OCI-LY7 (cell line): ENCODE measurements around the gene PSMC3IP. TPM values are rescaled to one million over a fixed set of nuclear protein-coding genes. Genes with fewer than 3 reads are reported as not detected.

ENCODE experiments used
- BruUV-seq: library from RNA; stranded (reverse); fragments of 400-500 nt; replicated peaks from 2 replicates; lab custom pipeline; 2021; lab: Mats Ljungman, UMichigan
- CTCF ChIA-PET: fragments of 300-600 bp; sonication (Branson Sonifier 250); formaldehyde crosslinking; loops from one replicate; lab custom pipeline; 2022; ENCODE audit warnings: antibody characterized with exemption; ENCODE audit not compliant: unreplicated experiment; lab: Charles Lee
- POLR2A ChIA-PET: fragments of 300-600 bp; sonication (Branson Sonifier 250); formaldehyde crosslinking; loops from one replicate; lab custom pipeline; 2022; ENCODE audit warnings: antibody characterized with exemption; lab: Charles Lee
- DNase-seq: peaks from one replicate; pipeline ENCODE4 v3.0.0-alpha.2; 2015; ENCODE audit warnings: low spot score
- H2AFZ ChIP-seq: fragments of 200-600 bp; sonication (generic), shearing (Covaris generic); 2 replicates; pipeline ENCODE4 v1.6.1; 2014; ENCODE audit warnings: mild to moderate bottlenecking, antibody characterized with exemption, low read length, moderate library complexity
- H3K27ac ChIP-seq: fragments of 200-600 bp; sonication (generic); 2 replicates; pipeline ENCODE4 v1.5.1; 2014; ENCODE audit warnings: mixed run types, low read depth, mild to moderate bottlenecking, moderate library complexity, low read length, inconsistent platforms; ENCODE audit not compliant: poor library complexity, severe bottlenecking
- H3K36me3 ChIP-seq: fragments of 200-600 bp; sonication (generic); 2 replicates; pipeline ENCODE4 v1.6.1; 2014; ENCODE audit warnings: mild to moderate bottlenecking, antibody characterized with exemption, low read length, moderate library complexity, mixed read lengths; ENCODE audit not compliant: insufficient read depth
- H3K4me1 ChIP-seq: fragments of 200-600 bp; sonication (generic); 2 replicates; pipeline ENCODE4 v1.5.1; 2014; ENCODE audit warnings: mild to moderate bottlenecking, low read length; ENCODE audit not compliant: insufficient read depth, poor library complexity, severe bottlenecking
- H3K4me2 ChIP-seq: fragments of 200-600 bp; sonication (generic); 2 replicates; pipeline ENCODE4 v1.6.1; 2014; ENCODE audit warnings: mild to moderate bottlenecking, low read length
- H3K4me3 ChIP-seq: fragments of 200-600 bp; sonication (generic); 2 replicates; pipeline ENCODE4 v1.5.1; 2014; ENCODE audit warnings: mild to moderate bottlenecking, low read depth, low read length; ENCODE audit not compliant: poor library complexity, severe bottlenecking
- H3K79me2 ChIP-seq: fragments of 200-600 bp; sonication (generic); 2 replicates; pipeline ENCODE4 v1.6.1; 2016; ENCODE audit warnings: low read depth, mild to moderate bottlenecking, low read length, moderate library complexity, mixed read lengths; ENCODE audit not compliant: insufficient read depth
- H3K9me2 ChIP-seq: fragments of 200-600 bp; sonication (generic); 2 replicates; pipeline ENCODE4 v1.6.1; 2016; ENCODE audit warnings: mild to moderate bottlenecking, low read length, mixed read lengths; ENCODE audit not compliant: insufficient read depth
- H3K9me3 ChIP-seq: fragments of 200-600 bp; sonication (generic); 2 replicates; pipeline ENCODE4 v1.6.1; 2014; ENCODE audit warnings: mild to moderate bottlenecking, mixed run types, low read length, mixed read lengths
- H4K20me1 ChIP-seq: fragments of 200-600 bp; sonication (generic); 2 replicates; pipeline ENCODE4 v1.6.1; 2014; ENCODE audit warnings: mild to moderate bottlenecking, antibody characterized with exemption, low read length, moderate library complexity, mixed read lengths; ENCODE audit not compliant: insufficient read depth
- EZH2phosphoT487 ChIP-seq: fragments of 200-600 bp; sonication (generic); IDR thresholded peaks from 2 replicates; pipeline ENCODE4 v1.6.1; 2018; ENCODE audit warnings: low read depth, borderline replicate concordance, mild to moderate bottlenecking, mixed run types, antibody characterized with exemption, low read length, moderate library complexity, mixed read lengths
- intact Hi-C: fragments of 100-400 bp; cut with micrococcal nuclease; formaldehyde crosslinking; loops from one replicate; pipeline ENCODE4 v1.10.0; 2022; ENCODE audit not compliant: unreplicated experiment
- total RNA-seq, 2 experiments: library from RNA; depleted of rRNA in 1 of 2; stranded (reverse); fragments of >200 nt in 1 of 2; shearing (Covaris generic) in 1 of 2; gene quantifications; 2 replicates each; pipeline ENCODE4 v1.2.3, GENCODE V29; 2014 to 2022
- TF ChIP-seq, protein P1 (sequence below): fragments of 200-600 bp; sonication (generic); conservative IDR thresholded peaks from 2 replicates; pipeline ENCODE4 v1.5.1; 2014; ENCODE audit warnings: mild to moderate bottlenecking, antibody characterized with exemption, low read length, moderate library complexity, mixed read lengths

The PSMC3IP gene
- total RNA-seq, 2 experiments from 2014 or later = 27.3 to 36.4 TPM

DNA sequence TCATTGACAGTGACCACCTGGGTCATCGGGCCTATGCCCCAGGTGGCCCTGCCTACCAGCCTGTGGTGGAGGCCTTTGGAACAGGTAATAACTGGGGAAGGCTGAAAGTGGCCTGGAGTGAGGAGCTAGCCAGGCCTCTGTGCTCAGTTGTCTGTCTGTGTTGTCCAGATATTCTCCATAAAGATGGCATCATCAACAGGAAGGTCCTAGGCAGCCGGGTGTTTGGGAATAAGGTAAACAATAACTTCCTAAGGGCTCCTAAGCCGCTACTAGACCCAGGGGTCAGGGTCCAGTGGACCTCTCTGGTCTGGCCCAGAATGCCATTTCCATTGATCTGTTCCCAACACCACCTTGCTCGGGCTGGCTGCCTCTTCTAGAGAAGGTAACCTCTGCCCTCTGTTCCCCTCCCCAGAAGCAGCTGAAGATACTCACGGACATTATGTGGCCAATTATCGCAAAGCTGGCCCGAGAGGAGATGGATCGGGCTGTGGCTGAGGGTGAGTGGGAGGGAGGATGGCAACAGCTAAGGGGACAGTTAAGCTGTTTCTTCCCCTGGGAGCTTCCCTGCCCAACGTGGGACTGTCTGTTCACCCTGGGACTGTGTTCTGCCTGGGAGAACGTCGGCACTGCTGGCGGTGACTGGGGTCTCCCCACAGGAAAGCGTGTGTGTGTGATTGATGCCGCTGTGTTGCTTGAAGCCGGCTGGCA lies 12.6 kb downstream of the PSMC3IP start:
- Histone ChIP-seq H3K36me3 (peaks cover 62% of the 10 kb centered on the region), H3K27ac (no peak overlapping the region)

DNA sequence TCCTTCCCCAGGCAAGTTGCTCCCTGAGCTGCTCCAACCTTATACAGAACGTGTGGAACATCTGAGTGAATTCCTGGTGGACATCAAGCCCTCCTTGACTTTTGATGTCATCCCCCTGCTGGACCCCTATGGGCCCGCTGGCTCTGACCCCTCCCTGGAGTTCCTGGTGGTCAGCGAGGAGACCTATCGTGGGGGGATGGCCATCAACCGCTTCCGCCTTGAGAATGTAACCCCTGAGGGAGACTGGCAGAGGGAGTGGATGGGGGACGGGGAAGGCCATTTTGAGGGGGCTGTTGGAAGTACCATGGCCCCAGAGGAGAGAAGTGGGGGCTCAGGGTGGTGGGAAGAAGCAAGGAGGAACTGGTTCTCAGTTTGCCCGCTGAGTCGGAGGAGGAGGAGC lies 13.6 kb downstream of the PSMC3IP start:
- no peak overlapping the region for H2AFZ ChIP-seq
- ChIA-PET POLR2A (interaction anchor here (0.6 to 1.4 kb wide), 3 partner anchors 12 to 191 kb away, joined by 3 to 5 read pairs (median 4); partner anchors contain the start of gene PSMC3IP), CTCF (no interaction called here)
- no TSS peak for BruUV-seq
- no peaks in the 10 kb centered on the region for H3K9me3 ChIP-seq
- H3K27ac ChIP-seq = no peak overlapping the region
- peaks cover 43% of the 10 kb centered on the region for H3K4me1 ChIP-seq
- H3K36me3 ChIP-seq = peaks cover 52% of the 10 kb centered on the region
- intact Hi-C loops = no loop called here
- TF ChIP-seq, protein P1, sequence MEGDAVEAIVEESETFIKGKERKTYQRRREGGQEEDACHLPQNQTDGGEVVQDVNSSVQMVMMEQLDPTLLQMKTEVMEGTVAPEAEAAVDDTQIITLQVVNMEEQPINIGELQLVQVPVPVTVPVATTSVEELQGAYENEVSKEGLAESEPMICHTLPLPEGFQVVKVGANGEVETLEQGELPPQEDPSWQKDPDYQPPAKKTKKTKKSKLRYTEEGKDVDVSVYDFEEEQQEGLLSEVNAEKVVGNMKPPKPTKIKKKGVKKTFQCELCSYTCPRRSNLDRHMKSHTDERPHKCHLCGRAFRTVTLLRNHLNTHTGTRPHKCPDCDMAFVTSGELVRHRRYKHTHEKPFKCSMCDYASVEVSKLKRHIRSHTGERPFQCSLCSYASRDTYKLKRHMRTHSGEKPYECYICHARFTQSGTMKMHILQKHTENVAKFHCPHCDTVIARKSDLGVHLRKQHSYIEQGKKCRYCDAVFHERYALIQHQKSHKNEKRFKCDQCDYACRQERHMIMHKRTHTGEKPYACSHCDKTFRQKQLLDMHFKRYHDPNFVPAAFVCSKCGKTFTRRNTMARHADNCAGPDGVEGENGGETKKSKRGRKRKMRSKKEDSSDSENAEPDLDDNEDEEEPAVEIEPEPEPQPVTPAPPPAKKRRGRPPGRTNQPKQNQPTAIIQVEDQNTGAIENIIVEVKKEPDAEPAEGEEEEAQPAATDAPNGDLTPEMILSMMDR = no peak
- TF ChIP-seq EZH2phosphoT487 = no peak
- no peaks in the 10 kb centered on the region for H4K20me1 ChIP-seq
- no peak for DNase-seq
- H3K4me3 ChIP-seq = peak overlapping the region; percentile 82
- H3K79me2 ChIP-seq = peaks cover 40% of the 10 kb centered on the region
- H3K9me2 ChIP-seq = no peaks in the 10 kb centered on the region
- peak overlapping the region; percentile 73 for H3K4me2 ChIP-seq

More for the DNA sequence above, 12.6 kb downstream of the PSMC3IP start:
- TF ChIP-seq, protein P1 = no peak
- no peak for TF ChIP-seq EZH2phosphoT487
- intact Hi-C loops = no loop called here
- CTCF ChIA-PET = no interaction called here
- Histone ChIP-seq H3K79me2 (peaks cover 40% of the 10 kb centered on the region), H3K9me3 (no peaks in the 10 kb centered on the region), H4K20me1 (no peaks in the 10 kb centered on the region), H3K4me2 (no peak overlapping the region), H2AFZ (no peak overlapping the region), H3K4me3 (no peak overlapping the region), H3K9me2 (no peaks in the 10 kb centered on the region), H3K4me1 (peaks cover 36% of the 10 kb centered on the region)
- no peak for DNase-seq
- POLR2A ChIA-PET = interaction anchor here (0.6 to 1.4 kb wide), 2 partner anchors 11 to 190 kb away, joined by 4 to 5 read pairs; no protein-coding TSS in a partner anchor
- no TSS peak for BruUV-seq

DNA sequence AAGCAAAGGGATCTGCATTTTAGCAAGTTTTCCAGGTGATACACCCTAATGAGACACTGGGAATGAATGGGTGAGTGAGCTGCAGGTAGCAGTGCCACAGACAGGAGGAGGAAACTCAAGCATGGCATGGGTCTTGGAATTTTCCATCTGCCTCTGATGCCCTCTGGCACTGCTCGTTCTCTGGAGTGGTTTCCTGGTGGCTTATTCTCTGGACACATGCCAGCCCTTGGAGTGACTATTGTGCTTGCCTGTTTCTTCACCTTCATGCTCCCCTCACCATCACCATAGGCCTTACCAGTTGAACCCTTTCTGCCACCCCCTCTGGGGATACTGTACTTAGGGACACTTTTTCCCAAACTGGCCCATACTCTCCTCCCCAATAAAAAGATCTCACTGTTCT lies 14.0 kb downstream of the PSMC3IP start:
- H3K27ac ChIP-seq = peak overlapping the region; percentile 55
- no peaks in the 10 kb centered on the region for H3K9me3 ChIP-seq
- intact Hi-C loops = no loop called here
- no peaks in the 10 kb centered on the region for H3K9me2 ChIP-seq
- BruUV-seq = no TSS peak
- DNase-seq = no peak
- H3K4me2 ChIP-seq = peak overlapping the region; percentile 73
- CTCF ChIA-PET = no interaction called here
- H3K4me3 ChIP-seq = peak overlapping the region; percentile 82
- H3K79me2 ChIP-seq = peaks cover 39% of the 10 kb centered on the region
- POLR2A ChIA-PET = interaction anchor here (1.2 kb wide), 1 partner anchor 14 kb away, joined by 3 read pairs; the partner anchor contains the start of gene PSMC3IP
- H3K4me1 ChIP-seq = peaks cover 43% of the 10 kb centered on the region
- H2AFZ ChIP-seq = no peak overlapping the region
- H3K36me3 ChIP-seq = peaks cover 48% of the 10 kb centered on the region
- H4K20me1 ChIP-seq = no peaks in the 10 kb centered on the region
- TF ChIP-seq, protein P1 = no peak
- TF ChIP-seq EZH2phosphoT487 = no peak
